ENCODE measurements around the gene CUL3. TPM values are rescaled to one million over a fixed set of nuclear protein-coding genes. Genes with fewer than 3 reads are reported as not detected.

Gene CUL3
- polyA plus RNA-seq, 3 donors from 2014 or later, result 13.6 to 36.3 (median 18.5) TPM

- Mint-ChIP-seq H3K9me3 (peaks cover 0 to 2% (median 0%) of the 10 kb centered on the region in 6 donors), H3K27ac (no peak overlapping the region), H3K36me3 (no peaks in the 10 kb centered on the region), H3K27me3 (ENCODE audit: low read depth in 3 of 3) (peaks cover 8 to 19% (median 9%) of the 10 kb centered on the region in 3 donors), H3K4me3 (no peak overlapping the region), H3K4me1 (peaks cover 1 to 11% of the 10 kb centered on the region in 2 donors)
- no peak for DNase-seq
Observed at GRCh38 chr2:224436634-224437033, 148.5 kb downstream of the CUL3 start.

- no peak for DNase-seq
- Mint-ChIP-seq H3K4me3 (no peak overlapping the region), H3K27ac (no peak overlapping the region), H3K27me3 (ENCODE audit: low read depth in 3 of 3) (peaks cover 3 to 10% (median 5%) of the 10 kb centered on the region in 3 donors), H3K9me3 (no peaks in the 10 kb centered on the region), H3K4me1 (peaks cover 0 to 4% of the 10 kb centered on the region in 2 donors), H3K36me3 (no peaks in the 10 kb centered on the region)
Observed at GRCh38 chr2:224434618-224435017, 150.5 kb downstream of the CUL3 start.

- H3K36me3 Mint-ChIP-seq, result no peaks in the 10 kb centered on the region
- H3K4me3 Mint-ChIP-seq, result no peak overlapping the region
- DNase-seq, result no peak
- H3K9me3 Mint-ChIP-seq, result no peaks in the 10 kb centered on the region
- H3K27me3 Mint-ChIP-seq (ENCODE audit: low read depth in 3 of 3), result peaks cover 1 to 10% (median 4%) of the 10 kb centered on the region in 3 donors
- peaks cover 0 to 4% of the 10 kb centered on the region in 2 donors for H3K4me1 Mint-ChIP-seq
- H3K27ac Mint-ChIP-seq, result no peak overlapping the region
Observed at GRCh38 chr2:224433442-224433841, 151.7 kb downstream of the CUL3 start.

GRCh38 chr2:224432003-224432579, 153.1 kb downstream of the CUL3 start:
- no peaks in the 10 kb centered on the region for H3K36me3 Mint-ChIP-seq
- no peak overlapping the region for H3K4me3 Mint-ChIP-seq
- no peak for DNase-seq
- H3K27ac Mint-ChIP-seq, result no peak overlapping the region
- H3K27me3 Mint-ChIP-seq (ENCODE audit: low read depth in 3 of 3), result peaks cover 1 to 10% (median 2%) of the 10 kb centered on the region in 3 donors
- H3K9me3 Mint-ChIP-seq, result no peaks in the 10 kb centered on the region
- H3K4me1 Mint-ChIP-seq, result peaks cover 0 to 4% of the 10 kb centered on the region in 2 donors

GRCh38 chr2:224429441-224429810, 155.7 kb downstream of the CUL3 start:
- no peak for DNase-seq
- peaks cover 0 to 4% (median 0%) of the 10 kb centered on the region in 6 donors for H3K9me3 Mint-ChIP-seq

GRCh38 chr2:224428787-224429440, 156.2 kb downstream of the CUL3 start:
- H3K4me1 Mint-ChIP-seq, result peaks cover 0 to 4% of the 10 kb centered on the region in 2 donors
- H3K9me3 Mint-ChIP-seq, result peaks cover 0 to 4% (median 0%) of the 10 kb centered on the region in 6 donors
- peaks cover 0 to 7% (median 2%) of the 10 kb centered on the region in 3 donors for H3K27me3 Mint-ChIP-seq (ENCODE audit: low read depth in 3 of 3)
- H3K4me3 Mint-ChIP-seq, result no peak overlapping the region
- no peak overlapping the region for H3K27ac Mint-ChIP-seq
- no peaks in the 10 kb centered on the region for H3K36me3 Mint-ChIP-seq
- DNase-seq, result no peak

More at GRCh38 chr2:224429441-224429810, 155.7 kb downstream of the CUL3 start:
- Mint-ChIP-seq H3K27me3 (ENCODE audit: low read depth in 3 of 3) (peaks cover 0 to 10% (median 2%) of the 10 kb centered on the region in 3 donors), H3K36me3 (no peaks in the 10 kb centered on the region), H3K4me1 (peaks cover 0 to 4% of the 10 kb centered on the region in 2 donors), H3K27ac (no peak overlapping the region), H3K4me3 (no peak overlapping the region)

- H3K27ac Mint-ChIP-seq, result no peak overlapping the region
- H3K9me3 Mint-ChIP-seq, result peaks cover 0 to 4% (median 0%) of the 10 kb centered on the region in 6 donors
- H3K27me3 Mint-ChIP-seq (ENCODE audit: low read depth in 3 of 3), result peaks cover 0 to 10% (median 2%) of the 10 kb centered on the region in 3 donors
- H3K4me3 Mint-ChIP-seq, result no peak overlapping the region
- no peak for DNase-seq
- H3K36me3 Mint-ChIP-seq, result no peaks in the 10 kb centered on the region
- H3K4me1 Mint-ChIP-seq, result peaks cover 0 to 3% of the 10 kb centered on the region in 2 donors
Observed at GRCh38 chr2:224427471-224427870, 157.7 kb downstream of the CUL3 start.

GRCh38 chr2:224426656-224427055, 158.5 kb downstream of the CUL3 start:
- no peak for DNase-seq
- H3K27me3 Mint-ChIP-seq (ENCODE audit: low read depth in 3 of 3), result peaks cover 0 to 6% (median 2%) of the 10 kb centered on the region in 3 donors
- peaks cover 0 to 4% (median 0%) of the 10 kb centered on the region in 6 donors for H3K9me3 Mint-ChIP-seq
- H3K4me3 Mint-ChIP-seq, result no peak overlapping the region
- peaks cover 0 to under 1% (median 0%) of the 10 kb centered on the region in 3 donors for H3K36me3 Mint-ChIP-seq
- no peak overlapping the region for H3K27ac Mint-ChIP-seq
- no peaks in the 10 kb centered on the region for H3K4me1 Mint-ChIP-seq

- H3K4me3 Mint-ChIP-seq, result no peak overlapping the region
- peaks cover 0 to 4% (median 0%) of the 10 kb centered on the region in 6 donors for H3K9me3 Mint-ChIP-seq
- no peak overlapping the region for H3K27ac Mint-ChIP-seq
- peaks cover 0 to 4% (median 0%) of the 10 kb centered on the region in 3 donors for H3K36me3 Mint-ChIP-seq
- DNase-seq, result no peak
- H3K27me3 Mint-ChIP-seq (ENCODE audit: low read depth in 3 of 3), result peaks cover 0 to 18% (median 0%) of the 10 kb centered on the region in 3 donors
- H3K4me1 Mint-ChIP-seq, result no peaks in the 10 kb centered on the region
Observed at GRCh38 chr2:224421065-224421464, 164.1 kb downstream of the CUL3 start.

Other genes starting within 250 kb of the CUL3 start
- gene FAM124B, start 183.3 kb downstream of the CUL3 start, polyA plus RNA-seq, result 1 to 10 TPM in 2 of 3 donors, under 1 TPM in 1; 0.78 to 1.4 (median 1.1) TPM
- gene CCDC195, start 131.0 kb upstream of the CUL3 start, polyA plus RNA-seq, result not detected

Data from immature natural killer cell (primary cell).